NCI-H2029 treated with DMSO at 0.1 percent for 48 hours (cell line): ENCODE results near the gene UBE2E1.
A peak's percentile ranks its signal among the peaks of the same experiment; 100 is the strongest.
"Not testable (repeated sequence)": the region's sequence is repeated elsewhere in the genome, so short reads cannot be mapped to it uniquely, and the experiment has no call there.

ENCODE experiments used
- DNase-seq: peaks from one replicate; lab custom pipeline; 2025; lab: John Stamatoyannopoulos, UW

Gene UBE2E1

GRCh38 chr3:23849462-23849861 lies 43.7 kb downstream of the UBE2E1 start:
- not testable (repeated sequence) for DNase-seq

GRCh38 chr3:23856286-23856685 lies 50.5 kb downstream of the UBE2E1 start:
- DNase-seq = no peak

- no peak for DNase-seq
Observed at GRCh38 chr3:23859012-23859743, 53.4 kb downstream of the UBE2E1 start.

- no peak for DNase-seq
Observed at GRCh38 chr3:23859839-23860382, 54.2 kb downstream of the UBE2E1 start.

GRCh38 chr3:23861689-23862088 lies 55.9 kb downstream of the UBE2E1 start:
- DNase-seq = no peak

- no peak for DNase-seq
Observed at GRCh38 chr3:23863060-23863459, 57.3 kb downstream of the UBE2E1 start.

GRCh38 chr3:23864931-23865330 lies 59.2 kb downstream of the UBE2E1 start:
- DNase-seq = no peak

GRCh38 chr3:23865595-23866396 lies 60.0 kb downstream of the UBE2E1 start:
- peak; percentile 89 for DNase-seq

GRCh38 chr3:23867400-23867799 lies 61.6 kb downstream of the UBE2E1 start:
- no peak for DNase-seq

GRCh38 chr3:23867838-23868237 lies 62.1 kb downstream of the UBE2E1 start:
- DNase-seq = no peak

GRCh38 chr3:23869977-23870662 lies 64.4 kb downstream of the UBE2E1 start:
- DNase-seq = no peak

GRCh38 chr3:23870663-23871043 lies 64.9 kb downstream of the UBE2E1 start:
- not testable (repeated sequence) for DNase-seq

- DNase-seq = not testable (repeated sequence)
Observed at GRCh38 chr3:23871361-23871760, 65.6 kb downstream of the UBE2E1 start.

- DNase-seq = no peak
Observed at GRCh38 chr3:23872330-23872729, 66.6 kb downstream of the UBE2E1 start.

- DNase-seq = no peak
Observed at GRCh38 chr3:23873941-23874340, 68.2 kb downstream of the UBE2E1 start.

GRCh38 chr3:23874359-23875112 lies 68.8 kb downstream of the UBE2E1 start:
- DNase-seq = no peak

- no peak for DNase-seq
Observed at GRCh38 chr3:23875113-23875725, 69.5 kb downstream of the UBE2E1 start.

GRCh38 chr3:23876923-23877322 lies 71.2 kb downstream of the UBE2E1 start:
- no peak for DNase-seq

GRCh38 chr3:23877329-23877980 lies 71.7 kb downstream of the UBE2E1 start:
- DNase-seq = no peak

GRCh38 chr3:23879485-23879884 lies 73.7 kb downstream of the UBE2E1 start:
- no peak for DNase-seq
